IMR-90 (cell line): ENCODE results near the gene POR. TPM values are rescaled to one million over a fixed set of nuclear protein-coding genes. Genes with fewer than 3 reads are reported as not detected.

ENCODE experiments used
- ATAC-seq: fragments of 200-7000 bp; cut with Tn5 transposase; 2 replicates; pipeline ENCODE4 v1.9.1; 2020; ENCODE audit warnings: low read depth, mild to moderate bottlenecking, moderate library complexity
- BruUV-seq: library from RNA; stranded (reverse); fragments of 400-500 nt; replicated peaks from 2 replicates; lab custom pipeline; 2021; lab: Mats Ljungman, UMichigan
- CTCF ChIA-PET: fragments of 300-600 bp; formaldehyde crosslinking; extraction: SDS; loops from one replicate; lab custom pipeline; 2021; ENCODE audit warnings: antibody characterized with exemption; lab: Yijun Ruan, JAX
- POLR2A ChIA-PET: fragments of 300-600 bp; sonication (Branson Sonifier 250); formaldehyde crosslinking; loops from one replicate; lab custom pipeline; 2022; ENCODE audit warnings: antibody characterized with exemption; ENCODE audit not compliant: unreplicated experiment; lab: Charles Lee
- DNase-seq: peaks from one replicate; pipeline ENCODE4 v3.0.0; 2013
- H2AFZ ChIP-seq: replicated peaks from 2 replicates; pipeline ENCODE3; 2013; ENCODE audit warnings: low read length, mild to moderate bottlenecking; ENCODE audit not compliant: poor library complexity
- H2AK5ac ChIP-seq: 2 replicates; pipeline ENCODE4 v1.6.1; 2013; ENCODE audit warnings: low read depth, low read length, inconsistent platforms
- H2AK9ac ChIP-seq: replicated peaks from 2 replicates; pipeline ENCODE3; 2013; ENCODE audit warnings: mild to moderate bottlenecking, low read depth, low read length, moderate library complexity; ENCODE audit not compliant: poor library complexity
- H2BK120ac ChIP-seq: 2 replicates; pipeline ENCODE4 v1.6.1; 2013; ENCODE audit warnings: low read depth, low read length, inconsistent platforms
- H2BK15ac ChIP-seq: 3 replicates; pipeline ENCODE4 v1.6.1; 2013; ENCODE audit warnings: low read depth, low read length, inconsistent platforms
- H2BK20ac ChIP-seq: 2 replicates; pipeline ENCODE4 v1.6.1; 2013; ENCODE audit warnings: low read depth, mild to moderate bottlenecking, inconsistent platforms, low read length, moderate library complexity
- H2BK5ac ChIP-seq: 2 replicates; pipeline ENCODE4 v1.6.1; 2013; ENCODE audit warnings: mild to moderate bottlenecking, low read depth, low read length, inconsistent platforms; ENCODE audit not compliant: poor library complexity, severe bottlenecking
- H3K14ac ChIP-seq: replicated peaks from 2 replicates; pipeline ENCODE4 v1.6.1; 2013; ENCODE audit warnings: low read depth, low read length, inconsistent platforms
- H3K18ac ChIP-seq: 2 replicates; pipeline ENCODE4 v1.6.1; 2013; ENCODE audit warnings: low read depth, low read length, control low read depth
- H3K23ac ChIP-seq: 2 replicates; pipeline ENCODE4 v1.6.1; 2013; ENCODE audit warnings: low read depth, low read length, inconsistent platforms
- H3K27ac ChIP-seq: 2 replicates; pipeline ENCODE4 v1.5.1; 2013; ENCODE audit warnings: mild to moderate bottlenecking, control low read depth, low read length; ENCODE audit not compliant: insufficient read depth
- H3K27me3 ChIP-seq: 2 replicates; pipeline ENCODE4 v1.6.1; 2013; ENCODE audit warnings: low read length; ENCODE audit not compliant: control insufficient read depth, insufficient read depth
- H3K36me3 ChIP-seq: 2 replicates; pipeline ENCODE4 v1.6.1; 2013; ENCODE audit warnings: low read length, mixed read lengths; ENCODE audit not compliant: control insufficient read depth, insufficient read depth
- H3K4ac ChIP-seq: 2 replicates; pipeline ENCODE4 v1.6.1; 2013; ENCODE audit warnings: low read depth, low read length, inconsistent platforms
- H3K4me1 ChIP-seq: 2 replicates; pipeline ENCODE4 v1.6.1; 2013; ENCODE audit warnings: low read length, mixed read lengths; ENCODE audit not compliant: control insufficient read depth, insufficient read depth
- H3K4me2 ChIP-seq: 2 replicates; pipeline ENCODE4 v1.6.1; 2013; ENCODE audit warnings: low read depth, mild to moderate bottlenecking, control low read depth, low read length, moderate library complexity
- H3K4me3 ChIP-seq: 2 replicates; pipeline ENCODE4 v1.5.1; 2013; ENCODE audit warnings: low read depth, mild to moderate bottlenecking, control low read depth, low read length, moderate library complexity; ENCODE audit not compliant: insufficient read depth
- H3K56ac ChIP-seq: 2 replicates; pipeline ENCODE4 v1.6.1; 2013; ENCODE audit warnings: low read length, inconsistent platforms; ENCODE audit not compliant: insufficient read depth; ENCODE audit errors: extremely low read depth
- H3K79me1 ChIP-seq, 2 experiments: 2 replicates each; pipeline ENCODE4 v1.6.1; 2013; ENCODE audit warnings: low read length in 2 of 2, inconsistent platforms in 1 of 2, low read depth in 1 of 2
- H3K9ac ChIP-seq: 2 replicates; pipeline ENCODE4 v1.6.1; 2013; ENCODE audit warnings: low read depth, low read length, control low read depth
- H3K9me1 ChIP-seq: 2 replicates; pipeline ENCODE4 v1.6.1; 2013; ENCODE audit warnings: low read length, inconsistent platforms; ENCODE audit not compliant: insufficient read depth
- H3K9me3 ChIP-seq: 2 replicates; pipeline ENCODE4 v1.6.1; 2013; ENCODE audit warnings: low read length; ENCODE audit not compliant: control insufficient read depth, insufficient read depth
- H4K20me1 ChIP-seq: 2 replicates; pipeline ENCODE4 v1.6.1; 2013; ENCODE audit warnings: low read length, inconsistent platforms; ENCODE audit not compliant: insufficient read depth
- H4K5ac ChIP-seq: 2 replicates; pipeline ENCODE4 v1.6.1; 2013; ENCODE audit warnings: mild to moderate bottlenecking, low read depth, low read length, control low read depth
- H4K8ac ChIP-seq, 2 experiments: 2 replicates each; pipeline ENCODE4 v1.6.1; 2013; ENCODE audit warnings: low read depth in 2 of 2, low read length in 2 of 2, control low read depth in 1 of 2, inconsistent platforms in 1 of 2
- H4K91ac ChIP-seq: 2 replicates; pipeline ENCODE4 v1.6.1; 2013; ENCODE audit warnings: low read depth, low read length, inconsistent platforms; ENCODE audit not compliant: insufficient read depth
- BHLHE40 ChIP-seq: fragments of 150-350 bp; IDR thresholded peaks from 2 replicates; pipeline ENCODE4 v1.6.1; 2016; ENCODE audit warnings: mild to moderate bottlenecking, low read depth, low read length
- CEBPB ChIP-seq: IDR thresholded peaks from 2 replicates; pipeline ENCODE4 v1.6.1; 2012; ENCODE audit warnings: low read depth, low read length, improper control_type of control experiment
- CHD1 ChIP-seq: IDR thresholded peaks from 2 replicates; pipeline ENCODE4 v1.6.1; 2012; ENCODE audit warnings: low read depth, low read length, improper control_type of control experiment
- FOS ChIP-seq: fragments of 150-350 bp; IDR thresholded peaks from 2 replicates; pipeline ENCODE4 v1.6.1; 2016; ENCODE audit warnings: low read depth, low read length
- MAFK ChIP-seq: IDR thresholded peaks from 2 replicates; pipeline ENCODE4 v1.6.1; 2012; ENCODE audit warnings: low read depth, low read length, improper control_type of control experiment
- MAZ ChIP-seq: IDR thresholded peaks from 2 replicates; pipeline ENCODE4 v1.6.1; 2012; ENCODE audit warnings: low read depth, mild to moderate bottlenecking, low read length, improper control_type of control experiment, moderate library complexity, borderline replicate concordance
- MXI1 ChIP-seq: IDR thresholded peaks from 2 replicates; pipeline ENCODE4 v1.6.1; 2012; ENCODE audit warnings: low read depth, mild to moderate bottlenecking, low read length, moderate library complexity, borderline replicate concordance
- NFE2L2 ChIP-seq: fragments of 150-350 bp; IDR thresholded peaks from 2 replicates; pipeline ENCODE4 v1.6.1; 2016; ENCODE audit warnings: low read depth, mild to moderate bottlenecking, low read length
- RAD21 ChIP-seq: IDR thresholded peaks from 2 replicates; pipeline ENCODE4 v1.6.1; 2012; ENCODE audit warnings: low read length, improper control_type of control experiment
- RCOR1 ChIP-seq: IDR thresholded peaks from 2 replicates; pipeline ENCODE4 v1.6.1; 2012; ENCODE audit warnings: mild to moderate bottlenecking, low read length, improper control_type of control experiment; ENCODE audit not compliant: insufficient replicate concordance
- RFX5 ChIP-seq: IDR thresholded peaks from 2 replicates; pipeline ENCODE4 v1.8.0; 2012; ENCODE audit warnings: low read depth, mild to moderate bottlenecking, low read length, moderate library complexity
- WGBS, 2 experiments: methylation state at CpG; one replicate each; pipeline versions ENCODE4 v1.1.5 to v1.1.7; 2013; ENCODE audit warnings: missing lambda C conversion rate in 2 of 2; ENCODE audit not compliant: insufficient read length in 1 of 2; ENCODE audit errors: extremely low coverage in 2 of 2; 5-methylcytosine and 5-hydroxymethylcytosine counted together
- dilution Hi-C: fragments of 300-500 bp; cut with HindIII; formaldehyde crosslinking; loops from one replicate; pipeline ENCODE4 v1.14.3; 2018; ENCODE audit warnings: low sequenced_read_pairs; ENCODE audit not compliant: unreplicated experiment
- in situ Hi-C: fragments of 300-500 bp; cut with MboI; formaldehyde crosslinking; loops from 3 replicates; pipeline ENCODE4 v1.14.3; 2019; ENCODE audit warnings: low sequenced_read_pairs, inconsistent platforms, mixed read lengths
- intact Hi-C: fragments of 100-400 bp; cut with micrococcal nuclease; formaldehyde crosslinking; loops from 2 replicates; pipeline ENCODE4 v1.10.0; 2022
- polyA plus RNA-seq, 3 experiments: library from polyadenylated mRNA; depleted of rRNA; stranded (reverse); fragments of >200 nt; gene quantifications; 2 replicates each; pipeline ENCODE4 v1.2.3, GENCODE V29; 2012; ENCODE audit warnings: low replicate concordance in 1 of 3
- total RNA-seq: library from RNA; depleted of rRNA; stranded (reverse); fragments of >200 nt; gene quantifications from 2 replicates; pipeline ENCODE4 v1.2.3, GENCODE V29; 2012
- TF ChIP-seq, protein P1 (sequence below): fragments of 150-350 bp; IDR thresholded peaks from 2 replicates; pipeline ENCODE4 v1.6.1; 2016; ENCODE audit warnings: low read depth, mild to moderate bottlenecking, low read length, moderate library complexity, borderline replicate concordance

Gene POR
- total and polyA plus RNA-seq, 2 of the 4 experiments (the other 2 are of a cell fraction): 25.5 to 42.2 TPM

DNA sequence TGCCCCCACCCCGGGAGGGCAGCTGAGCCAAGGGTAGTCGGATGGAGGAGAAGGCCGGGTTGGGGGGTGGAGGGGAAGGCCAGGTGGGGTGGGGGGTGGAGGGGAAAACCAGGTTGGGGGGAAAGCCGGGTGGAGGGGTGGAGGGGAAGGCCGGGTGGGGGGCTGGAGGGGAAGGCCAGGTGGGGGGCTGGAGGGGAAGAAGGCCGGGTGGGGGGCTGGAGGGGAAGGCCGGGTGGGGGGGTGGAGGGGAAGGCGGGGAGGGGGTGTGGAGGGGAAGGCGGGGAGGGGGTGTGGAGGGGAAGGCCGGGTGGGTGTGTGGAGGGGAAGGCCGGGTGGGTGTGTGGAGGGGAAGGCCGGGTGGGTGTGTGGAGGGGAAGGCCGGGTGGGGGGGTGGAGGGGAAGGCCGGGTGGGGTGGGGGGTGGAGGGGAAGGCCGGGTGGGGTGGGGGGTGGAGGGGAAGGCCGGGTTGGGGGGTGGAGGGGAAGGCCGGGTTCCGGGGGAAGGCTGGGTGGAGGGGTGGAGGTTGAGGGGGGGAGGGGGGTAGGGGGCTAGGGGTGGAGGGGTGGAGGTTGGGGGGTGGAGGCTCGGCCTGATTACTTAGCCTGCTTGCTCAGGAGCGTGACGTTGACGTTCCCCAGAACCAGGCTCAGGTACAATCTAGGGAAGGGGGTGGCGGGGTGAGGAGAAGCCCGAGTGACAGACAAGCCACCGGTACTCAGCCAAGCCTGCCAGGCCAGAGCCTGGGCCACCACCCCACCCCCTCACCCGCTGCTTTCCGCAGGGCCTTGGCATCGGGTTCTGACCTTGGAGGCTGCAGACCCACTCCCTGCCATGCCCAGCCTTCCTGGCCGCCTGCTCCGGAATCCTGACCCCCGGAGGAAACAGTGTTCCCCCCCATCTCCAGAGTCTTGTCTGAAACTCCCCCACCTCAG is 73.9 kb downstream of the POR start (continued):
- no peak for TF ChIP-seq BHLHE40
- TF ChIP-seq CEBPB: no peak

DNA sequence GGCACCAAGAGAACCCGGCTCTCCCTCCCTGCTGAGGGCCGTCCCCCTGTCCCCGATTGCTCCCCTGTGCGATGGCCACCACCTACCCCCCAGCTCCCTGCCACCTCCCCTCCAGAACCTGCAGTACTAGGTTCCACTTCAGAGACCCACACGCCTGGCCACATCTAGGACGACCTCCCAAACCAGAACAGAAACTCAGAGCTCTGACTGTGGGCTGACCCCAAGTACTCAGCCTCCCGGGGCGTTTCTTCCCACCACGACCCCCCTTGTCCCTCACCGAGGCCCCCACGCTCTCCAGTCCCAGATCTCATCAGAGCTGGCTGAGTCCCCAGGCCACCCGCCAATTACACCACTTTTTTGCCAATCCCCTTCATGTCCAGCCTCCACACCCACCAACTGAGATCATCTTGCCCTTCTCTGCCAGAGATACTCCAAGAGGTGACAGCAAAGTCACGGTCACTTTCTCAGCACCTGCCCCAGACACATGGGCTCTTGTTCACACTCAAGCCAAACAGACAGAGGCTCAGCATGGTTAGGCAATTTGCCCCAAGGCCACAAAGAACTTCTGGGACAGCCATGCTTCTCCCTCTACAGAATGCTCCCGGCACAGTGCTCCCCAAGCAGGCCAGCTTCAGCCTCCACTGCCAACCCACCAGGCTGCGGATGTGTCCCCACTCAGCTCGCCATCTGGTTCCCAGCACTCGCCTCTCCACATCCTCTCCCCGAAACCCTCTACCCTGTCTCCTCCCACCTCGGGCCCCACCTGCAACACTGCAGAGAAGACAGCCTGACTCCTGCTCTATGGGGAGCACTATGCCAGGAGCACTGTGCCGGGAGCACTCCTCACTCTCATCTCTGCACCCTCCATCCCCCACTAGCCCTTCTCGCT is 74.8 kb downstream of the POR start:
- in situ Hi-C loops: no loop called here
- no peak for ATAC-seq
- Histone ChIP-seq H2BK5ac (no peak overlapping the region), H3K4me1 (peaks cover 9% of the 10 kb centered on the region), H2BK15ac (no peak overlapping the region), H4K5ac (no peak overlapping the region), H2AK9ac (no peak overlapping the region), H4K91ac (no peak overlapping the region), H3K27ac (no peak overlapping the region), H2BK20ac (no peak overlapping the region), H2AK5ac (no peak overlapping the region), H3K79me1 (peaks cover 4 to 22% of the 10 kb centered on the region in 2 experiments; a peak in 3 of 4 replicates), H3K4ac (no peak overlapping the region), H3K27me3 (no peaks in the 10 kb centered on the region), H3K23ac (no peak overlapping the region), H3K9ac (no peak overlapping the region), H4K8ac (no peak overlapping the region), H3K14ac (no peak overlapping the region), H2AFZ (no peak overlapping the region), H3K4me3 (no peak overlapping the region), H3K56ac (no peak overlapping the region), H3K18ac (no peak overlapping the region), H3K9me1 (peaks cover 6% of the 10 kb centered on the region; the same call in 1 of the 2 replicates), H3K36me3 (peaks cover 32% of the 10 kb centered on the region), H4K20me1 (peaks cover 4% of the 10 kb centered on the region), H3K4me2 (no peak overlapping the region), H3K9me3 (no peaks in the 10 kb centered on the region), H2BK120ac (no peak overlapping the region)
- DNase-seq: no peak
- 78% methylated on average over 4 of the region's 21 CpGs; no CpG with 5 or more reads in 1 of the 2 experiments for WGBS, 2 experiments
- dilution Hi-C loops: no loop called here
- POLR2A ChIA-PET: no interaction called here
- CTCF ChIA-PET: no interaction called here
- intact Hi-C loops: no loop called here
- no TSS peak for BruUV-seq
- TF ChIP-seq, protein P1, sequence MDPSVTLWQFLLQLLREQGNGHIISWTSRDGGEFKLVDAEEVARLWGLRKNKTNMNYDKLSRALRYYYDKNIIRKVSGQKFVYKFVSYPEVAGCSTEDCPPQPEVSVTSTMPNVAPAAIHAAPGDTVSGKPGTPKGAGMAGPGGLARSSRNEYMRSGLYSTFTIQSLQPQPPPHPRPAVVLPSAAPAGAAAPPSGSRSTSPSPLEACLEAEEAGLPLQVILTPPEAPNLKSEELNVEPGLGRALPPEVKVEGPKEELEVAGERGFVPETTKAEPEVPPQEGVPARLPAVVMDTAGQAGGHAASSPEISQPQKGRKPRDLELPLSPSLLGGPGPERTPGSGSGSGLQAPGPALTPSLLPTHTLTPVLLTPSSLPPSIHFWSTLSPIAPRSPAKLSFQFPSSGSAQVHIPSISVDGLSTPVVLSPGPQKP: no peak
- TF ChIP-seq BHLHE40: no peak
- no peak for TF ChIP-seq RAD21
- no peak for TF ChIP-seq NFE2L2
- no peak for TF ChIP-seq MXI1
- TF ChIP-seq RFX5: no peak
- no peak for TF ChIP-seq CHD1
- TF ChIP-seq MAZ: no peak
- no peak for TF ChIP-seq MAFK
- no peak for TF ChIP-seq RCOR1
- no peak for TF ChIP-seq FOS
